WI38 (cell line): Measurements from ENCODE around the gene SDF4.

Experiments used
- H3K4me3 ChIP-seq: 2 replicates; pipeline ENCODE4 v1.5.1; 2011; ENCODE audit warnings: low read depth, mild to moderate bottlenecking, control low read depth, low read length
- CTCF ChIP-seq: IDR thresholded peaks from 2 replicates; pipeline ENCODE4 v1.5.1; 2012; ENCODE audit warnings: low read depth, mild to moderate bottlenecking, control low read depth, low read length

SDF4 gene

GRCh38 chr1:1171546-1172340 is 60.1 kb downstream of the SDF4 start:
- TF ChIP-seq CTCF, result no peak
- no peak overlapping the region for H3K4me3 ChIP-seq

GRCh38 chr1:1171161-1171545 is 60.6 kb downstream of the SDF4 start:
- no peak for TF ChIP-seq CTCF
- no peak overlapping the region for H3K4me3 ChIP-seq

- H3K4me3 ChIP-seq, result no peak overlapping the region
- no peak for TF ChIP-seq CTCF
These were observed 61.3 kb downstream of the SDF4 start for GRCh38 chr1:1170215-1171091.

GRCh38 chr1:1169429-1170214 is 62.2 kb downstream of the SDF4 start:
- no peak for TF ChIP-seq CTCF

GRCh38 chr1:1168451-1169411 is 63.1 kb downstream of the SDF4 start:
- no peak for TF ChIP-seq CTCF
- no peak overlapping the region for H3K4me3 ChIP-seq

More at GRCh38 chr1:1169429-1170214, 62.2 kb downstream of the SDF4 start:
- no peak overlapping the region for H3K4me3 ChIP-seq

- TF ChIP-seq CTCF, result no peak
- H3K4me3 ChIP-seq, result no peak overlapping the region
These were observed 63.9 kb downstream of the SDF4 start for GRCh38 chr1:1167841-1168450.
